LNCaP clone FGC (cell line): ENCODE data around the gene NBPF3.
"Not testable (repeated sequence)": the region's sequence is repeated elsewhere in the genome, so short reads cannot be mapped to it uniquely, and the experiment has no call there.

Source experiments
- DNase-seq: peaks from one replicate; pipeline ENCODE4 v3.0.0-alpha.2; 2011; ENCODE audit warnings: low read depth
- H3K4me3 ChIP-seq: 2 replicates; pipeline ENCODE4 v1.5.1; 2011; ENCODE audit warnings: mild to moderate bottlenecking, low read depth, low read length, control low read depth
- TF ChIP-seq, protein P1 (sequence below): IDR thresholded peaks from 2 replicates; pipeline ENCODE4 v1.5.1; 2012; ENCODE audit warnings: mild to moderate bottlenecking; ENCODE audit not compliant: control insufficient read depth, insufficient read depth; ENCODE audit errors: extremely low read depth

NBPF3 gene

GRCh38 chr1:21510885-21511578 is 71.1 kb downstream of the NBPF3 start:
- TF ChIP-seq, protein P1, sequence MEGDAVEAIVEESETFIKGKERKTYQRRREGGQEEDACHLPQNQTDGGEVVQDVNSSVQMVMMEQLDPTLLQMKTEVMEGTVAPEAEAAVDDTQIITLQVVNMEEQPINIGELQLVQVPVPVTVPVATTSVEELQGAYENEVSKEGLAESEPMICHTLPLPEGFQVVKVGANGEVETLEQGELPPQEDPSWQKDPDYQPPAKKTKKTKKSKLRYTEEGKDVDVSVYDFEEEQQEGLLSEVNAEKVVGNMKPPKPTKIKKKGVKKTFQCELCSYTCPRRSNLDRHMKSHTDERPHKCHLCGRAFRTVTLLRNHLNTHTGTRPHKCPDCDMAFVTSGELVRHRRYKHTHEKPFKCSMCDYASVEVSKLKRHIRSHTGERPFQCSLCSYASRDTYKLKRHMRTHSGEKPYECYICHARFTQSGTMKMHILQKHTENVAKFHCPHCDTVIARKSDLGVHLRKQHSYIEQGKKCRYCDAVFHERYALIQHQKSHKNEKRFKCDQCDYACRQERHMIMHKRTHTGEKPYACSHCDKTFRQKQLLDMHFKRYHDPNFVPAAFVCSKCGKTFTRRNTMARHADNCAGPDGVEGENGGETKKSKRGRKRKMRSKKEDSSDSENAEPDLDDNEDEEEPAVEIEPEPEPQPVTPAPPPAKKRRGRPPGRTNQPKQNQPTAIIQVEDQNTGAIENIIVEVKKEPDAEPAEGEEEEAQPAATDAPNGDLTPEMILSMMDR = no peak
- H3K4me3 ChIP-seq = no peak overlapping the region
- no peak for DNase-seq

- no peak for DNase-seq
- TF ChIP-seq, protein P1 = no peak
- H3K4me3 ChIP-seq = no peak overlapping the region
These were observed 71.9 kb downstream of the NBPF3 start for GRCh38 chr1:21511579-21512522.

DNA sequence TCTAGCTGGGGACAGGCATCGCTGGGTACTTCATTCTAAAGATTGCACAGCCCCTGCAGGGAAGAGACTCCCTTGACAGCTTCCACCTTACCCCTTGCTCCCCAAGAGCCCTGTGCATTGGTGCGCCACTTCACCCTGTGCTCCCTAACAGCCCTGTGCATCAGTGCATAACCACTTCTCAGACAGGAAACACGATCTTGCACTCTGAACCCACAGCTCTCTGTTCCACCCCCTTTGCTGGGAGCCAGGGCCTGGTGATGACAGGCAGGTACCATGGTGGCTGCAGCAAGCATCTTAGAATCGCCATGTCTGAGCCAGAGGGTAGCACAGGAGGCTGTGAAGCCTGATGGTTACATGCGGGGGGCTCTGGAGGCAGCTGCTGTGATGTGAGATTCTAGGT is 74.3 kb downstream of the NBPF3 start:
- TF ChIP-seq, protein P1 = no peak
- no peak overlapping the region for H3K4me3 ChIP-seq
- no peak for DNase-seq

DNA sequence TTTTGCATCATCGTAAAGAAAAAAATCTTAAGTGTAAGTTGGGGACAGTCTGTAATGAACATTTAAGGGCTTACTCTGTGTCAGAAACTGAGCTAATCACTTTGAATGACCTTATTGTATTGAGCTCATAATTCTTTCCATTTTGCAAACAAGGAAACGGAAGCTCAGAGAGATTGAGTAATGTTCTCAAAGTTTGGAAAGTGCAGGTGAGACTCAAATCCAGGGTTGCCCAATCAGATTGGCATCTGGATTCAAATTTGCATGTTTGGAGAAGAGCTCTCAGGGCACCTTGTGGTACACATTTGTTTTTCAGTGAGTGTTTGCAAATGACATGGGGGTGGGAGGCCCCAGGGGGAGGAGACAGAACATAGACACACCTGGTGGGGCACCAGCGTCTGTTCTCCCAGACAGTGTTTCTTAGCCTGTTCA is 77.2 kb downstream of the NBPF3 start:
- DNase-seq = no peak
- TF ChIP-seq, protein P1 = no peak
- no peak overlapping the region for H3K4me3 ChIP-seq

GRCh38 chr1:21517660-21518480 is 77.9 kb downstream of the NBPF3 start:
- DNase-seq = no peak
- TF ChIP-seq, protein P1 = no peak
- H3K4me3 ChIP-seq = no peak overlapping the region

DNA sequence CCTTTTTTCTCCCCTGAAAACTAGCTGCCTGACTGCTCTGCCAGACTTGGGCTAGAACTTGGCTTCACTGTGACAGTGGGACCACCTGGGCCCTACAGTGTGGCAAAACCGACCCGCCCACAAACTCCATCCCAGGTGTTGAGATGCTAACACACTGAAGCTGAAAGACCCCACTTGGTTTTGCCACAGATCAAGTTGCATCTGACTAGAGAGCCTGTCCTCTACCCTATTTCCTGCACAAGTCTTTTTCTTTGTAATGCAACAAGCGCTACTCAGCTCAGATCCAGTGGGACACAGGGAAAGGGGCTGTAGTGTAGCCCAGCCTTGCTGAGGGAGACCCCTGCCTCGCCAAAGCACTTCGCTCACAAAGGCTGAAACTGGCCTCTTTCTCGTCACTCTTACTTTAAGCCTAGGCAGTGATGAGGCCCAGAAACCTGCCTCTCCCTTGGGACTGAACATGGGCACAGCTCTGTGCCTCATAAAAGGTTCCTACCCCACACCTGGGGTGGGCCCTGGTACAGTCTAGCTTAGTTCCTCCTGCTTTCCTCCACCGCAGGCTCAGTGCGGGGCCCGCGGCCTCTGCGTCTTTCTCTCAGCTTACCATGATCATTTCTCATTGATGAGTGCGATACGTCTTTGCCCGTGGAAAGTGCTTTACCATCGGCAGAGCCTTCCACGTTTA is 79.0 kb downstream of the NBPF3 start:
- DNase-seq = no peak
- H3K4me3 ChIP-seq = no peak overlapping the region
- TF ChIP-seq, protein P1 = no peak

GRCh38 chr1:21519486-21520070 is 79.6 kb downstream of the NBPF3 start:
- not testable (repeated sequence) for H3K4me3 ChIP-seq, DNase-seq
